Transverse colon (tissue), 4 donors: ENCODE results near the gene ARHGAP42.

Experiments
- CTCF ChIP-seq, 5 experiments: fragments of 200-600 bp in 3 of 5; fragments of 450-650 bp in 2 of 5; sonication (generic) in 3 of 5; IDR thresholded peaks; 1 replicate in 2 of 5; 2 replicates in 3 of 5; pipeline ENCODE4 v1.5.1; 2016 to 2017; ENCODE audit warnings: antibody characterized with exemption in 5 of 5, inconsistent platforms in 3 of 5, mild to moderate bottlenecking in 2 of 5, moderate library complexity in 1 of 5
- EP300 ChIP-seq: sonication (generic); formaldehyde crosslinking; IDR thresholded peaks from one replicate; pipeline ENCODE4 v1.6.1; 2017; ENCODE audit warnings: antibody characterized with exemption, low read depth
- POLR2A ChIP-seq: fragments of 450-650 bp; IDR thresholded peaks from one replicate; pipeline ENCODE4 v1.6.1; 2016; ENCODE audit warnings: antibody characterized with exemption, mild to moderate bottlenecking, moderate library complexity
- POLR2AphosphoS5 ChIP-seq, 3 donors: sonication (generic); formaldehyde crosslinking; IDR thresholded peaks; one replicate each; pipeline ENCODE4 v1.6.1; 2016; ENCODE audit warnings: antibody characterized with exemption in 3 of 3

DNA sequence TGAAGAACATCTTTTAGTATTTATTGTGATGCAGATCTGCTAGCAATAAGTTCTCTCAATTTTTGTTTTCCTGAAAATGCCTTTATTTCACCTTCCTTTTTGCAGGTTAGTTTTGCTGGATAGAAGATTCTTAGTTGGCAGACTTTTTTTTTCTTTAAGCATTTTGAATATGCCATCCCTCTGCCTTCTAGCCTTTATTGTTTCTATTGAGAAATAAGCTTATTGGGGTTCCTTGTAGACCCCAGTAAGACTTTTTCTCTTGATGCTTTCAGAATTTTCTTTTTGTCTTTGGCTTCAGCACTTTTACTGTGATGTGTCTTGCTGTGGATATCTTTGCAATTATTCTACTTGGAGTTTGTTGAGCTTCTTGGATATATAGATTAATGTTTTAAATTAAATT lies 281.9 kb downstream of the ARHGAP42 start:
- TF ChIP-seq CTCF (IDR thresholded peaks at IDR 0.05) (no peak), POLR2AphosphoS5 (IDR thresholded peaks at IDR 0.05) (no peak), POLR2A (no peak), EP300 (no peak)
